ENCODE data around the gene SLC12A6.
A peak's percentile ranks its signal among the peaks of the same experiment; 100 is the strongest.
"Not testable (repeated sequence)": the region's sequence is repeated elsewhere in the genome, so short reads cannot be mapped to it uniquely, and the experiment has no call there.

SLC12A6 gene

DNA sequence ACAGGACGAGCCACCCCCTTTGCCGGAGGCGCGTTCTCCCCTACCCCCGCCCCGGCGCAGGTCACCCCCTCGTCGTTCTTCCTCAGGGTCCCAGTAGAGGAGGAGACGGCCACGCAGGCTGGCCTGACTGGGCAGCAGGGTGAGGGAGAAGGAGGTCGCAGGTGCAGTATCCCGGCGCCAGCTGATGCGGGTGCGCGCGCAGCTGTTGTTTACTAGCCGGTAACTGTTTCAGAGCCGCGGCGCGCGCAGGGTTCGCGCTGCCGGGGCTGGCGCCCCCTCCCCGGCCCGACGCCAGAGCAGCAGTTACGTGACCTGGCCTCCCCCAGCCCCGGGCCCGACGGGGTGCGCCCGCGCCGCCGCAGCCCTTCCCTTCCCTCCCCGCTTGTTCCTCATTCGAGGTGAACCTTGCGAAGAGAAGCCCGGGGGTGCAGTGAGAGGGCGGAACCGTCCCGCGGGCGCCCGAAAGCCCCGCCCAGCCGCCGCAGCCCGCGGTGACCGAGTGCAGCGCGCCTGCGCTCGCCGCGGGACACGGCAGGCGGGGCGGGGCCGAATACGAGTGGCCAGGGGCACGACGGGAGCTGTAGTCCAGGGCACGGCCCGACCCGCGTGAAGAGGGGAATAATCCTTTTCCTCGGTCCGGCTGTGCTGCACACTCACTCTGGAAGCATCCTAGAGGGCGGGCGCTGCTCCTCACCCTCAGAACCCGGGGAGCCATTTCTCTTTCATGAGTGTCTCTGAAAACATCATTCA lies at the start of gene SLC12A6:
Gene SLC12A6 (minus strand): TSS at position 225 of the 750 bp plus-strand sequence. CDS start 1,101 bp downstream, outside the sequence.
- DNase-seq: peak; percentile 93

DNA sequence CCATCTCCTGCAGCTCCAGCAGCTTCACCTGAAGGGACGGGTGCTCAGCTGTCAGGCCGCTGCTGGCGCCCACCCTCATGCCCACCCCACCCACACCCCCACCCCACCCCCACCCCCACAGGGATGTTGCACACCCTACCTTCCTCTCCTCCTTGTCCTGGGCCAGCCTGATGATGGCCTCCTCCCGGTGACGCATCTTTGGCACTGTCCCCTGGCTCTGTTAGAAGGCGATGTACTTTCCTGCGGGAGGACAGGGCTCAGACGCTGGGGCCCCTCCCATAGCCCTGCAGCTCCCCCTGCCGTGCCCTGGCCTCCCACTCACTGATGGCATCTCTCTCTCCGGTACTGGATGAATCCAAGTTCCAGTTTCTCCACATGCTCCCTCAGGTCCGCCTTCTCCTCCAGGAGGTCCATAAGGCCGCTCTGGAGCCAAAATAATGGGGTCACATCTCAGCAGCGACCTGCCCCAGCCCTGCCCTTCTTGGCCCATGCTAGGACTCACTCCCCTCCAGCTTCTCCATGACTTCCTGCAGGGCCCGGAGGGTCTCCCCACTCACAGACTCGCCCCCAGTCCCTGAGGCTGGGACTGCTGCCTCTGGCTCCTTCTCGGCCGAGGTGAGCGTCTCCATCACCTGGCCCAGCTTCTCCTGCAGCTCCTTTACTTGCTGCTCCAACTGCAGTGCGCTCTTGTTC lies 44.4 kb upstream of the SLC12A6 start:
- DNase-seq: not testable (repeated sequence)

DNA sequence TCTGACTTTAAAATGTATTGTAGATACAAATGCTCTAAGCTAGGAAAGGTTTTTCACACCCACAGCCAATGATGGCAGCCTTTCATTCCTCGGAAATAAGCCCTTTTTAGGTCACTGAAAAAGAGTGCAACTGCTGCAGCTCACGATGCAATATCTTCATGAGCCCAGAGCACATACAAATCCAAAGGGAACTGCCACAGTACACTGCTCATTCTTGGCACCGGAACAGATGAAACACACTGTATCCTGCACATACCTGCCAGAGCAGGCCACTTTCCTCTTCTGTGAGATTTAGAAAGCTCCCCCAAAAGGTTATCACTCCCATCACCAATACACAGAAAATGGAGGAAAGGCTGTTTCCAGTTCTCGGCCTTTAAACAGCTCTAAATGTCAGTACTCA lies 42.9 kb upstream of the SLC12A6 start:
- DNase-seq: not testable (repeated sequence)

DNA sequence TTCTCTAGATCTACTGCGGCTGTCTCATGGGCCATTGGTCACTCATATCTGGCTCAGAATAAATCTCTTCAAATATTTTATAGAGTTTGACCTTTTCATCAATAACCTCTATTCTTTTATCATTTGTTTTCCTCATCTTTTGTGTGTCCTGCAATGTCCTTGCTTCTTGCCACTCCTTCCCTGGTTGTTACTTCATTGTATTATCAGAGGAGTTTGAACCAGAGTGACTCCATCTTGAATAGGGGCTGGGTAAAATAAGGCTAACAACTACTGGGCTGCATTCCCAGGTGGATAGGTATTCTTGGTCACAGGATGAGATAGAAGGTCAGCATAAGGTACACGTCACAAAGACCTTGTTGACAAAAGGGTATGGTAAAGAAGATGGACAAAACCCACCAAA lies 39.3 kb upstream of the SLC12A6 start:
- no peak for DNase-seq

DNA sequence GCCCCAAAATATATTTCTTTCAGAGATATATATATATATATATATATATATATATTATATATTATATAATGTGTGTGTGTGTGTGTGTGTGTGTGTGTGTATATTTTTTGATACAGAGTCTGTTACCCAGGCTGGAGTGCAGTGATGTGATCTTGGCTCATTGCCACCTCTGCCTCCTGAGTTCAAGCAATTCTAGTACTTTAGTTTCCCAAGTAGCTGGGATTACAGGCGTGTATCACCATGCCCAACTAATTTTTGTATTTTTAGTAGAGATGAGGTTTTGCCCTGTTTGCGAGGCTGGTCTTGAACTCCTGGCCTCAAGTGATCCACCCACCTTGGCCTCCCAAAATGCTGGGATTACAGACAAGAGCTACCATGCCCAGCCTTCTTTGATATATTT lies 38.0 kb upstream of the SLC12A6 start:
- DNase-seq: not testable (repeated sequence)

DNA sequence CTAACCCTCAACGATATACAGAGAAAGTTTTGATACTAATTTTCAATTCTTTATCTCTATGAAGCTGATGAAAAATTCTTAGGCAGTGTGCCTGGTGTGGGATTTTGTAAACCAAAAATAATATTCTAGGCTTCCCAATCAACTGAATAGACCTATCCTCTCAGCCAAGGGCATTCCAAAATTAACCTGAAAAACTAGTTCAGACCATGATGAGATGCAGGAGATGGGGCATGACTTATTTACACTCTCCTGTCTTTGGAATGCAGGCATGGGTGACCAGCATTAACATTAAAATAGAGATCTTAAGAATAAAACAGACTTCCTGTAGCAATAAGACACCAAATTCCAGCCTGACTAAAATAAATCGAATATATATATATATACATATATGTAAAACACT lies 37.2 kb upstream of the SLC12A6 start:
- no peak for DNase-seq

DNA sequence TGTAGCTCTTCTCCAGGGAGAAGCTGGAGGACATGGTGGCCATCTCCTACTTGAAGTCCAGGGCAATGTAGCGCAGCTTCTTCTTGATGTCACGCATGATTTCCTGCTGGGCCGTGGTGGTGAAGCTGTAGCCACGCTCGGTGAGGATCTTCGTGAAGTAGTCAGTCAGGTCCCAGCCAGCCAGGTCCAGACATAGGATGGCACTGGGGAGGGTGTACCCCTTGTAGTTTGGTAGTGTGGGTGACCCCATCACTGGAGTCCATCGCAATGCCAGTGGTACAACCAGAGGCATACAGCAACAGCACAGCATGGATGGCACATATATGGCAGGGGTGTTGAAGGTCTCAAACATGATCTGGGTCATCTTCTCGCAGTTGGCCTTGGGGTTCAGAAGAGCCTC lies 36.4 kb upstream of the SLC12A6 start:
- DNase-seq: no peak

DNA sequence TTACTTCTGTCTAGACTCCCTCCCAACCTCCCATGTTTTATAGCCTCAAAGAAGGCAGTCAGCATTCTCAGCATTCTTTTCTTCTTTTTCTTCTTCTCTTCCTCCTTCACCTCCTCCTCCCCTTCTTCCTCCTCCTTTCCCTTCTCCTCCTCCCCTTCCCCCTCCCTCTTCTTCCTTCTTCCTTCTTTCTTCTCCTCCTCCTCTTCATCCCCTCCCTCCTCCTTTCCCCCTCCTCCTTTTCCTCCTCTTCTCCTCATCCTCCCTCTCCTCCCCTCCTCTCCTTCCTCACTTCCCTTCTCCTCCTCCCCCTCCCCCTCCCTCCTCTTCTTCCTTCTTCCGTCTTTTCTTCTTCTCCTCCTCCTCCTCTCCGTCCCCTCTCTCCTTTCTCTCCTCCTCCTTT lies 33.1 kb upstream of the SLC12A6 start:
- DNase-seq: no peak

DNA sequence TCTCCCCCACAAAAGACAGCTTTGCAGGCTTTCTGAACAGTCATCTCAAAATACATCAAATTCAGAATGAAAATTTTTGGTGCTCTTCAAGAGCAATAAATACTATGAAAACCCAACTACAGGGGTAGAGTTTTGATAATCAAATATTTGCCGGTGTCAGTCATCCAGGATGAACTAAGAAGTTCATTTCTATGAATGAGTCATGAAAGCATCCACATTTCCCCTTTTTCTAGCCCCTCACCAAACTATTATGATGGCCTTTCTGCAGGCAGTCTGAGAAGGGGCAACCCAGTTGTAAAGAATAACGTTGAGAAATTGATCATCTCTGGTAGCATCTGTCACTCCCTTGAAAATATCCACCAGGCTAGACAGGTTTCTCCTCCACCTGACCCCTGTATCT lies 32.5 kb upstream of the SLC12A6 start:
- DNase-seq: no peak

DNA sequence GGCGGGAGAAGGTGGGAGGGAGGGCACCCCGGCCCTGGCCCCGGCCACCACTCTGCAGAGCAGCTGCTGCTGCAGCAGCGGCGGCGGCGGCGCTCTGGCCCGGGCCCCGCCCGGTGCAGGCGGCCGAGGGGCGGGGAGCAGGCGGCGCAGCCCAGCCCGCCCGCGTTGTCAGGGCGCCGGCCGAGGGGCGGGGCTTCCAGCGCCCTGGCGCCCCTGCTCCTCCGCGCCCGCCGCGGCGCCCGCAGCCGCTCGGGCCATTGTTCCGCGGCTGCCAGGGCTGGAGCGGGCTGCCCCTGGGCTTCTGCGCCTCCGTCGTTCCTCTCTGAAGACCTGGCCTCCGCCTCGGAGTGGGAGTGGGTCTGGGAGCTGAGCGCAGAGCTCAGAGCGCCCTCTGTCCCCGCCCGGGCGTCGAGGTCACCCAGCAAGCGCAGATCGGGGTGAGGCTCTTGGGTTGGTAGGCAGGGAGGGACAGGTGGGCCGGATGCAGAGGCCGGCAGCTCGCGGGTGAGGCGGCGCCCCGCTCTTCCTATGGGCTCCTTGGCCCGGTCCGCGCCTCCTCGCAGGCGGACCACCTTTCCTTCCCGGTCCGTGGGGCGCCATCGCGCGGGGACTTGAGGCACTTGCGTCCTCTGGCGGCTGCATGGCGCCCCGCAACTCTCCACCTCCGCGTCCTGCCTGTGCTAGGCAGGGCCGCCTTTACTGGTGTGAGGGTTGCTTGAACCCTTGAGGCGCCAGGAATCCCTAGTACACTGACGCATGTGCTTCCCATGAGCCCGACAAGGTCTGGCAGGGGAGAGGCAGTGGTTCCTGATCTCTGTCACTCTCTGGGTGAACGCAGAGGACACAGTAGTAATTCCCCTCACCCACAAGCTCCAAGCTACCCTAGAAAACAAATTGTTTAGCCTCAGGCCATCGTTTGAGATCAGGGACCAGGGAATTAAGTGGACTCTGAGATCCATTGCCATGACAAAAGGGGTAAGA lies 29.8 kb upstream of the SLC12A6 start, which contains the start of gene LPCAT4:
Gene LPCAT4 (minus strand): TSS at position 96 of the 981 bp plus-strand sequence. CDS start 96 bp downstream, outside the sequence.
- peak; percentile 90 for DNase-seq

DNA sequence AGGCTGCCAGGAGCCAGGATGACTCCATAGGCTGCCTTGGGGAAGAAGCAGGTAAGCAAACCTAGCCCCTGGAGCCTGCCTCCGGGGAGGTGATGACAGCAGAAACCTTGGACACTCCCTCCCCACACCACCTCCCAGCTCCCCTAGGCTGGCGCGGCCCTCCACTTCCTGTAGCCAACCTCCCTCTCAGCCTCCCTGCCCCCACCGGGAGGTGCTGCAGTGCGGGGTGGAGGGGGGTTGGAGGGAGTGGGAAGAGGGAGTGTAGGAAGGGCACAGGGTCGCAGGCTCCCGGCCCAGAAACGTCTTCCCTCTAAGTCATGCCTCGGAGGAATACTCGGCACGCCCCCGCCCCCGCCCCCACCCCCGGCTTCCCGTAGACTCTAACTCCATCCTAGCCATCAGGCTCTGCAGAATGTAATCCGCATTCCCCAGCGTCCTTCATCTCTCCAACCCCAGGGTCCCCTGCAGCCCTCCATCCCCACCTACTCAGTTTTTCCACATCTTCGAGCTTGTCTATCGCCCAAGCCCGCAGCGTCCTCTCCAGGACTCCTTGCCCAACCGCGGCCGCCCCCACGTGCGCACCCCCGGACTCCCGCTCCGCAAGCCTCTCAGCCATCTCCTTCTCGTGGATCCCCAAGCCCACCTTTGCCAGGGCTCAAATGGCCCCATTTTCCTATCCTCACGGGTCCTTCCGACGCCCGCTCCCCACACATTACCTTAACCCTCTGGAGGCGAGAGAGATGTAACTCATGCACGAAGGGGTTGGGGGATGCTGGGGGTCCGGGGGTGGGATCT lies 28.9 kb upstream of the SLC12A6 start:
- peak; percentile 49 for DNase-seq

DNA sequence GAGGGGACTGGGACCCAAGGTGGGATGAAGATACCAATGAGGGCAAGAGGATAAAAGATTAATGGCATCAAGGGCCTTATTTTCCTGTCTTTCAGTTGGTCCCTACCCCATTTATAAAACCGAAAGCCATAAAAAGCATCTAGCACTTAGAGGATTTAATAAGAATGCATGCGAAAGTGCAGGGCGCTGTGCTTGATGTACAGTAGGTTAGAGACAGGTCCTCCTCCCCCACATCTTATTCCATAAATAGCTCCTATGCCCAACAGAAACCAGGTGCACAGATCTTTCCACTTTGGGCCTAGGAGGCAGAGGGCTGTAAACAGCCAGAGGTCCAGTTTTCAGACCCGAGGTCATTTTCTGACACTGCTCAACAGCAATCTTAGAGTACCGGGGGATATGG lies 28.3 kb upstream of the SLC12A6 start:
- DNase-seq: no peak

DNA sequence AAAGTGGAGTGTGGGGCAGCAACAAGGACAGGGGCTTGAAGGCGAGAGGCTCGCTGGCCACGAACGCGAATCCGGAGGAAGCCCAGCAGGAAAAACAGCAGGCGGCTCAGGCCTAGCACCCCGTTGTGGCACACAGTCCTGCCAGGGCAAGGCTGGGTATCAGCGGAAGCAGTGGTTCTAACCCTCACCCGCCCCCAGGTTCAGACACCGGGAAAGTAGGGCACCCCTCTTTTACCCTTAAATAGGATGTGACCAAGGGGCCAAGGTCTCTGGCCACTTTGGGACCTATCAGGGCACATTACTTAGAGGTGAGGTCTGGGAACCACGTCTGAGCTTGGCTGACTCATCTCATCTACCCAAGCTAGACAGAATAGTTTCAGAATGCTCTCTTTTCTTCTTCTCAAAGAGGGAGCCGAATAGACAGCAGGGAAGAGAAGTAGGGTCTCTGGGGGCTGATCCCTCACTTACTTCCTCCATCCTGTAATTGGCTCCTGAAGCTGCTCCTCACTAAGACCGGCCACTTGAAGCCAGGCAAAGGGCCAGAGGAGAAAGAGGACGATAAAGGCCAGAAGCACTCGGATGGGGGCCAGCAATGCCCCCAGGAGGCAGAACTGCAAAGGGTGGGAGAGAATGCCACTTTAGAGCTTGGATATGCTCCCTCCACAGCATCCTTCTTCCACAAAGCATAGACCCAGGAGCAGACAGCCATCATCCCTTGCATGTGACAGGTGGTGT lies 27.7 kb upstream of the SLC12A6 start:
- no peak for DNase-seq

DNA sequence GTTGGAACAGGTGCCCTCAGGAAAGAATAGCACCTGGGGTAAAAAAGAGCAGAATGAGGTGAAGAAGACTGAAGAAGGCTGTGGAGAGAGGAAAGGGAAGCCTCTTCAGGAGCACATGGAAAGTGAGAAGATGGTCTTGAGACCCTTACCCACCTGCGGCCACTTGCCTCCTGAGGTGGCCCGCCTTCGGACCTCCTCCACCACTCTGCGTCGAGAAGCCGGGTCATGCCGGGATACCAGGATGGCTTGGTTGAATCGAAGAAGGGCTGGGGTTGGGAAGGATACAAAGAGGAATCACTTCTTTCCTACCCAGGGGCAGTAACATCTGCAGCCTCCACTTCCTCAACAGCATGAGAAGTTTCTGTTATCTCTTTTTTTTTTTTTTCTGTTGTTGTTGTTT lies 26.5 kb upstream of the SLC12A6 start:
- DNase-seq: no peak

DNA sequence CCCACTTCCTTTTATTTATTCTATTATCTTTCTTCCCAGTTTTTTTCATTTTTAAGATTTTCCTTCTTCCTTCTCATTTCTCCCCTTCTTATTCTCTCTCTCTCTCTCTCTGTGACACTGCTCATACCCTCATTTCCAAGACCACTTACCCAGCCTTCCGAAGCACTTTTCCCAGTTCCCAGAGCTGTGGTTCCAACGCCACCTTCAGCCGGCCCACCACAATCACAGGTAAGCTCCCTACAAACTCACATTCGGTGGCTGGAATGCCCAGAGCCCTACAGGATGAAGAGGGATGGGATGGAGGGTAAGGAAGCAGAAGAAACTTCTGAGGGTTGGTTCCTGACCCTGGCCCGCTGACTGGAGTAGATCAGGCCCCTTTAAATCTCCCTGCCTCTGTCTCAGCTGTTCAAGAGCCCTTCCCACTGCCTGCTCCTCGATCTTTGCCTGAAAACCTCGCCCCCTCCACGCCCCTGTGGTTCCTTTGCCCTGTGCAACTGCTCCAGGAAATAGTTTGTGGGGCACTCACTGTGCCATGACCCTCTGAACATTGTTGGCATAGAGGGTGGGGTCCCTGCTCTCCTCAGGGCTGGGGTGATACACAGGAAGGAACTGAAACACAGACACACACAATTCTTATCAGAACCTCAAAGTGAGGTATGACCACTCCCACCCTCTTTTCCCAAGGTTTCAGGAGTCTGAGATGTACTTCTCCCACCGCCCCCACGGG lies 24.6 kb upstream of the SLC12A6 start:
- no peak for DNase-seq

DNA sequence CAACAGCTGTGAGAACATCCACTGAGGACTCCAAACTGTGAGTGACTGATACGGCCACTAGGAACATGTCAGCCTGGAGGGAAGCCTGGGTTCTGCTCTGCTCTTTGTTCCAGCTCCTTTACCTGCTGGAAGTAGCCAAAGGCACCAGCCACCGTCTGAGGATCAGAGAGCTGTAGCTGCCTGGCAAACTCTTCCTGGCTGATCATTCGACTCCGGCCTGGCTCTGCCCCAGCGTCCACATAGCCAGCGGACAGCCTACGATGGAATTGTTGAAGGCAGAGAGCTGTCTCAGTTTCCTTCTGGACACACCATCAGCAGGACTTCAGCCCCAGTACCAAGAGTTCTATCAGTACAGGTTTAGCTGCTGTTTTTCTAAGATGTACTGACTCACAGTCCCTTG lies 23.7 kb upstream of the SLC12A6 start:
- DNase-seq: no peak

DNA sequence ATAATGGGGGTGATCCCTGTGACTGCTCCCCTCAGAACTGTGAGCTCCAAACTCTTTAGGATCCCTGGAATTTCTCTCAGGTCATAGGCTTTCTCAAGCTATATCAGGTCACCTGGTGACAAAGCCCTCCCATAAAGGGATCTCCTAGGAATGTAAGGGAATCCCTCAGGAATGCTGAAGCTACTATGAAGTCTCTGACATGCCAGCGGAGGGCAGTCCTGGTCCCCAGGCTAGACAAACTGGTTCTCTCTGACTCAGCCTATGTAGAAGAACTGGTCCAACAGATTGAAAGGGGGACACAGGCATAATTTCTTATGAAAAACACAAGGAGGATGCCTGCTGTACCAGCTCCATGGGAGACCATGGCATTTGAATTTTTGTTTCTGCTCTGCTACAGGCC lies 22.7 kb upstream of the SLC12A6 start:
- DNase-seq: no peak

DNA sequence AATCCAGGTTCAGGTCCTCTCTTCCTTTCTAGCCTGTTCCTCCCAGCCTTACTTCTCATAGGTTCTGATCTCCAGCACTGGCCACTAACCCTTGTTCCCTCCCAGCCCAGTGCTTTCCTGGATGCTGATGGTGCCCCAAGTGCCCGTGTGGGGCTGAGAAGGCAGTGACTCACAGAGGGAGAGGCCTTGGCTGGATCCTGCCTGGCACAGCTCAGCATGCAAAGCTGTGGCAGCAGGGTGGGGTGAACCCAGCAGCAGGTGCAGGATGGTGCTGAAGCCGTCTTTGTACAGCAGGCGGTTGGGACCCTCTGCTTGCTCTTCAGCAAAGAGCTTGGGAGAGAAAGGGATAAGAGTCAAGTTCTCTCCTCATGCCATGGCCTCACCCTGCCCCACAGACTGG lies 21.8 kb upstream of the SLC12A6 start:
- no peak for DNase-seq

DNA sequence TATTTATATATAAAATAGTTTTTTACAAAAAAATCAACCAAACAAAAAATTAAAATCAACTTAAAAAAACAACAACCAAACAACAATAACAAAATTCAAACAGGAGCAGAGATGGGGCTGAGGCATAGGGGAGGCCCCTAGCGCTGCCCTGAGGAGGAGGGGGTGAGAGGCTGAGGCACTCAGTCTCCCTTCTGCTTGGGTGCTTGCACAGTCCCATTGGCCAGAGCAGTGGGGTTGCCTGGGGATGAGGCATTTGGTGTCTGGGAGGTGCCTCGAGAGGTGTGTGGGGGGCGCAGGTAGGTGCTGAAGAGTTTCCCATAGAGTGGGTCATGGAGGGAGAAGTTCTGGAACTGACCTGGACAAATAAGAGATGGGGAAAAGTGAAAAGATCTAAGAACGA lies 21.4 kb upstream of the SLC12A6 start:
- no peak for DNase-seq

DNA sequence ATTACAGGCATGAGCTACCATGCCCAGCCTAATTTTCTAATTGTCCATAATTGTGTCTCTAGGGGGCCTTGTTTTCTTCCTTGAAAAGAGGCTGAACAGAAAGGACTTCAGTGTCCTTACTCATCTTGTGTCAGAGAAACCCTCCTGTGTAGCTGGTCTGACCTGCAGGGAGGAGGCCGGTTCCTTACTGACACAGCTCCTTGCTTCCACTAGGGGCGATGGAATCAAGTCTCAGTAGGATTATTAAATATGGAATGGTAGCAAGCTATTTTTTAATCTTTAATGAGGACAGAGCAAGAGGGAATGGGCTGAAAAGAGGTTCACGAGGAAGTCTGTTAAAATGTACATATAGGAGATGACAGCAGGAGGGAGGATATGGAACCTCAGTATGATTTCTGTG lies 20.8 kb upstream of the SLC12A6 start:
- DNase-seq: no peak

DNA sequence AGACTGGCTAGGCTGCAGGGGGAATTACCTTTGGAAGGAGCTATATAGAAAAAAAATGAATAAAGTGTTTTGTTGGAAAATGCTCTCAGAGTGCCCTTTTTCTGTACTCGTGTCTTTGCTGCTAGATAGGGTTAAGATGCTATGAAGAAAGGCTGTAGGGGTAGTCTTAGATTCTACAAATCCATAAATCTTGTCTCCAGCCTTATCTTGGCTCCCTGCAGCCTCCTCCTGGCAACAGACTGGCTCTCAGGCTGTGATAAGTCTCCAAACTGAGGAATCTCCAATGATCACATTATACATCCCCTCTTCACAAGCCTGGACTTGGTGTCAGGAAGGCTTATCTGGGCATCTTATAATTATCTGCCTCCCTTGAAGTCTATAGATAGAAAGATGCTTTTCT lies 20.1 kb upstream of the SLC12A6 start:
- no peak for DNase-seq

Data from activated T-cell treated with anti-CD3 and anti-CD28 coated beads, Interleukin-2, amount 50 U/mL, for 1 hour (primary cell).